Measurements from ENCODE around the gene FRMD4A. TPM values are rescaled to one million over a fixed set of nuclear protein-coding genes. Genes with fewer than 3 reads are reported as not detected.

FRMD4A gene
- total RNA-seq, 2 donors from 2014 or later: 8.6 to 10.2 TPM

DNA sequence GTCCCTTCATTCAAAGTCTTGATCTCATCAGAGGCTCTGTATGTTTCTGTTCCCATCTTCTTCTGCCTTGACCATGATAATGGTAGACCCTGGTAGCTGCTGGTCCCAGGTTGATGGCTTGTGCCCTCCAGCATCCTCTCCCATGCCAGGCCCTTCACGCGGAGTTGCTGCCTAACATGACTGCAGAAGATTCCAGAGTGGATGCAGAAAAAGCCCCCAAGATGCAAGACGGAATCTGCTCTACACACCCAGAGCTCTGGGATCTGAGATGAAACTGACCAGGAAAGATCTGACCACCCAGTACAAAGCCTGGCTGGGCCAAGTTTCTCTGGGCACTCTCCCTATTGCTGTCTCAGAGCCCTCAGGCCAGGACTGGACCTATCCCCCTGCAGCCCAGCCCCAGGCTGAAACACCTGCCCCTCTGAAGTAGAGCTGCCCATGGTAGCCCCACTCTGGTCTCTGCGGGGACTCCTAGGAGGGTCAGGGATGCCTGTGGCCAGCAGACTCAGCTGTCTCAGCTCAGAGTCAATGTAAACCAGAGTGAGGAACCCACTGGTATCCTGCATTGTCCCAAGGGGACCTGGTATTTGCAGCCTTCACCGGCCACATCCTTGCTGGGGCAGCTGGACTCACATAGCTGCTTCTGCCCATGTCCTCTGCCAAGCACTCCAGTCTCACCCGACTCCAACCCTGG, 9.5 kb upstream of the FRMD4A start:
- Histone ChIP-seq H3K9ac (ENCODE audit: low read depth in 2 of 2, low read length in 2 of 2) (no peak overlapping the region), H3K4me1 (no peaks in the 10 kb centered on the region), H3K27ac (no peak overlapping the region), H3K4me3 (no peak overlapping the region), H3K27me3 (peaks cover 4% of the 10 kb centered on the region), H3K36me3 (no peaks in the 10 kb centered on the region), H3K9me3 (no peaks in the 10 kb centered on the region)
- intact Hi-C loops (cut with DNase I): no loop called here
- no peak for DNase-seq
- TF ChIP-seq, protein P1, sequence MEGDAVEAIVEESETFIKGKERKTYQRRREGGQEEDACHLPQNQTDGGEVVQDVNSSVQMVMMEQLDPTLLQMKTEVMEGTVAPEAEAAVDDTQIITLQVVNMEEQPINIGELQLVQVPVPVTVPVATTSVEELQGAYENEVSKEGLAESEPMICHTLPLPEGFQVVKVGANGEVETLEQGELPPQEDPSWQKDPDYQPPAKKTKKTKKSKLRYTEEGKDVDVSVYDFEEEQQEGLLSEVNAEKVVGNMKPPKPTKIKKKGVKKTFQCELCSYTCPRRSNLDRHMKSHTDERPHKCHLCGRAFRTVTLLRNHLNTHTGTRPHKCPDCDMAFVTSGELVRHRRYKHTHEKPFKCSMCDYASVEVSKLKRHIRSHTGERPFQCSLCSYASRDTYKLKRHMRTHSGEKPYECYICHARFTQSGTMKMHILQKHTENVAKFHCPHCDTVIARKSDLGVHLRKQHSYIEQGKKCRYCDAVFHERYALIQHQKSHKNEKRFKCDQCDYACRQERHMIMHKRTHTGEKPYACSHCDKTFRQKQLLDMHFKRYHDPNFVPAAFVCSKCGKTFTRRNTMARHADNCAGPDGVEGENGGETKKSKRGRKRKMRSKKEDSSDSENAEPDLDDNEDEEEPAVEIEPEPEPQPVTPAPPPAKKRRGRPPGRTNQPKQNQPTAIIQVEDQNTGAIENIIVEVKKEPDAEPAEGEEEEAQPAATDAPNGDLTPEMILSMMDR (IDR thresholded peaks at IDR 0.05): no peak

DNA sequence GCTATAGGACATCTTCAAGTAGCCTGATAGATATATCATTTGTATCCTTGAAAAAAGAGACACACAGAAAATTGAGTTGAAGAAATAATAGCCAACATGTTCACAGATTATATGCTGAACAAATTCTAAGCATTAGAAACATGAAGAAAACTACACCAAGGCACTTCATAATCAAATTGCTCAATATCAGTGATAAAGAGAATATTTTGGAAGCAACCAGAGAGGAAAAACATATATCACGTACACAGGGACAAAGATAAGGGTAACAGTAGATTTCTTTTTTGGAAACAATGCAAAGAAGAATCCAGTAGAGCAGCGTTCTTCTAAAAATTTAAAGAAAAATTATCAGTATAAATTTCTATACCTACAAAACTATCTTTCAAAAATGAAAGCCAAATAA, 6.0 kb upstream of the FRMD4A start:
- TF ChIP-seq, protein P1 (IDR thresholded peaks at IDR 0.05): no peak
- Histone ChIP-seq H3K27ac (no peak overlapping the region), H3K4me3 (no peak overlapping the region), H3K4me1 (no peaks in the 10 kb centered on the region), H3K9ac (ENCODE audit: low read depth in 2 of 2, low read length in 2 of 2) (no peak overlapping the region), H3K27me3 (peaks cover 4% of the 10 kb centered on the region), H3K9me3 (no peaks in the 10 kb centered on the region), H3K36me3 (no peaks in the 10 kb centered on the region)
- intact Hi-C loops (cut with DNase I): no loop called here
- DNase-seq: no peak

DNA sequence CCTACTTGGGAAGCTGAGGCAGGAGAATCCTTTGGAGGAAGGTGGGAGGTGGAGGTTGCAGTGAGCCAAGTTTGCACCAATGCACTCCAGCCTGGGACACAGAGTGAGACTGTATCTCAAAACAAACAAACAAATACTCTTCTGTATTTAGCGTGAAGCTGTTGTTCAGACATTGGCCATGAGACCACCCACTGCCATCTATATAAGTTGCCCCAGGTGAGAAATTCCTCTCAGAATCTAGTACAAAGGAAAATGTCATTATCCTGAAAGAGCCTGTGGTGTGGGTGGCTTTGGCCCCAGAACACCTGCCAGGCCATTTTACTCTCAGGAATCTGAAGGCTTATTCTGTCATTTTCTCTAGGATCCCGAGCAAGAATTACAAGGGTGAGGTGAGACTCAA, 4.0 kb upstream of the FRMD4A start:
- Histone ChIP-seq H3K4me1 (no peaks in the 10 kb centered on the region), H3K9ac (ENCODE audit: low read depth in 2 of 2, low read length in 2 of 2) (no peak overlapping the region), H3K36me3 (no peaks in the 10 kb centered on the region), H3K4me3 (no peak overlapping the region), H3K27me3 (peaks cover 4% of the 10 kb centered on the region), H3K27ac (no peak overlapping the region), H3K9me3 (no peaks in the 10 kb centered on the region)
- TF ChIP-seq, protein P1 (IDR thresholded peaks at IDR 0.05): no peak
- DNase-seq: no peak
- intact Hi-C loops (cut with DNase I): no loop called here

DNA sequence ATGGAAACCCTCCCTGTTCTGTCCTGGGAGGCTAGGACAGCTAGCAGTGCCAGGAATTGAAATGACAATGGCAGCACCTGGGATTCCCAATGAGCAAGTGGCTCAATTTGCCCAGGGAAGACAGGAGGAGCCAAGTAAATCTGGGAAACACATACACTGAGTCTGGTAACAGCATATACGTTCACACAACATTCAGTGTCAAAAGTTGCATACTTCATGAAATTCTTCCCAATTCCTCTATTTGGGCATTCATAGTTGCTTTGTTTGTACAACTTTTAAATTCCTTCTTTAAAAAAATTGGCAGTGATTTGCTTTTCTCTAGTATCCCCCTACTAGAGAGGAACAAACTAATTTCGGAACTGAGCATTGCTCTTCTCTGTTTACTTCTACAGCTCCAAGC, 2.9 kb upstream of the FRMD4A start:
- H3K27ac ChIP-seq: no peak overlapping the region
- no peaks in the 10 kb centered on the region for H3K36me3 ChIP-seq
- DNase-seq: no peak
- intact Hi-C loops (cut with DNase I): no loop called here
- TF ChIP-seq, protein P1 (IDR thresholded peaks at IDR 0.05): no peak
- H3K9me3 ChIP-seq: no peaks in the 10 kb centered on the region
- peaks cover 4% of the 10 kb centered on the region for H3K27me3 ChIP-seq
- no peak overlapping the region for H3K9ac ChIP-seq (ENCODE audit: low read depth in 2 of 2, low read length in 2 of 2)
- no peak overlapping the region for H3K4me3 ChIP-seq
- no peaks in the 10 kb centered on the region for H3K4me1 ChIP-seq

DNA sequence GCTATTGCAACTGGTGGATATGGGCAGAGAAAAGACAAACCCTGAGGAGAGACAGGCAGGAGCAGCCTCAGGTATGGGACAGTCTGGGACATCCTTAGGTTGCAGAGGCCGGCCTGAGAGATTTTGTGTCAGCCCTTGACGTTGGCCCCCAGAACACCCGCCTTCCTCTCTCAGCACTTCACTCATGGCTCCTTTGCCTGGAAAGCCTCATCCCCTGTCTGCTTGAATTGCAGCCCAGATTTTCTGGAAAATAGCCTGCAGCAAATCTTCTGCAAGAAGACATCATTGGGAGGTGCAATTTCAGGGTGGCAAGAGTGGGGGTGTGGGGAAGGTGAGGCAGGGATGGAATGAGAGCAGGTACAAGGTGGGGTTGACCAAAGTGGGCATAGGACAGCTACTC, 2.2 kb upstream of the FRMD4A start:
- no peak for DNase-seq
- no peaks in the 10 kb centered on the region for H3K4me1 ChIP-seq
- peaks cover 4% of the 10 kb centered on the region for H3K27me3 ChIP-seq
- H3K36me3 ChIP-seq: no peaks in the 10 kb centered on the region
- H3K27ac ChIP-seq: no peak overlapping the region
- H3K9me3 ChIP-seq: no peaks in the 10 kb centered on the region
- H3K9ac ChIP-seq (ENCODE audit: low read depth in 2 of 2, low read length in 2 of 2): no peak overlapping the region
- H3K4me3 ChIP-seq: no peak overlapping the region
- intact Hi-C loops (cut with DNase I): no loop called here
- TF ChIP-seq, protein P1 (IDR thresholded peaks at IDR 0.05): no peak
